ENCODE results near the gene PRDM7. TPM values are rescaled to one million over a fixed set of nuclear protein-coding genes. Genes with fewer than 3 reads are reported as not detected.
"Not testable (repeated sequence)": the region's sequence is repeated elsewhere in the genome, so short reads cannot be mapped to it uniquely, and the experiment has no call there.

The PRDM7 gene
- total and polyA plus RNA-seq, 2 donors (not counting 1 experiment from before 2014, with no cell fraction given), result not detected

DNA sequence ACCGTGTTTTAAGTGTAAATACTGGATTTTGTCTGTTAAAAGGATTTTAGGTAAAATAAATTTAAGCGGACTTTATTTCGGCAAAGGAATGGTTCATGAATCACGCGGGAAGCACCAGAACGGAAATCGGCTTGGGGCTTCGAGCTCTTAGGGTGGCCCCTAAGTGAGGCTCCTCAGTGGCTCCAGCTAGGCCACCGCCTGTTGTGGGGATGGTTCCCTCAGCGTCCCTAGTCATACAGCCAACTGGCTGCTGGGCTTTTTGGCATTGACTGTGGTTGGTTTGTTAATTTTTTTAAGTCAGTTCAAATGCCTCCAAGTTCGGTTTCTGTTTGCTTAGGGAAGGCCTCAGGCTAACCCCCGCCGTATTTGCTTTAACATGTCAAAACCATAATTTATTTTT is 29.9 kb upstream of the PRDM7 start:
- H3K27me3 Mint-ChIP-seq; H2AFZ ChIP-seq (ENCODE audit: insufficient read depth, low read depth, low read length, poor library complexity, severe bottlenecking); H3K4me3 ChIP-seq (ENCODE audit: control extremely low read depth in 1 of 5, extremely low read depth in 1 of 5, insufficient read depth in 1 of 5, low read depth in 2 of 5, low read length in 4 of 5); CTCF ChIA-PET; H3K36me3 ChIP-seq (replicated peaks in 1 of 2; ENCODE audit: control extremely low read depth in 1 of 2, control insufficient read depth in 1 of 2, extremely low read depth in 1 of 2, insufficient read depth in 2 of 2, low read length in 1 of 2); ATAC-seq (ENCODE audit: low read depth); H3K27ac ChIP-seq (ENCODE audit: low read length in 2 of 2); H3K4me1 Mint-ChIP-seq; H3K27ac Mint-ChIP-seq; H3K9me3 ChIP-seq (ENCODE audit: control extremely low read depth in 1 of 3, control insufficient read depth in 2 of 3, insufficient read depth in 1 of 3, low read length in 2 of 3); H3K9me3 Mint-ChIP-seq (ENCODE audit: insufficient read depth); H4K20me1 ChIP-seq (ENCODE audit: control insufficient read depth, insufficient read depth, low read length, poor library complexity, severe bottlenecking); POLR2A ChIA-PET; H3K9ac ChIP-seq (ENCODE audit: low read length); H3K4me3 Mint-ChIP-seq; H3K27me3 ChIP-seq (replicated peaks in 1 of 4; ENCODE audit: control extremely low read depth in 1 of 4, control insufficient read depth in 3 of 4, insufficient read depth in 4 of 4, low read length in 3 of 4); H3K79me2 ChIP-seq (ENCODE audit: control insufficient read depth, insufficient read depth, low read length); intact Hi-C loops (cut with micrococcal nuclease); H3K4me2 ChIP-seq (replicated peaks; ENCODE audit: low read depth, low read length, poor library complexity, severe bottlenecking); DNase-seq; H3K4me1 ChIP-seq (ENCODE audit: control insufficient read depth in 2 of 2, insufficient read depth in 2 of 2, low read length in 2 of 2): not testable (repeated sequence)
- no CpG with 5 or more reads among the region's 13 CpGs for WGBS (ENCODE audit: insufficient coverage)

DNA sequence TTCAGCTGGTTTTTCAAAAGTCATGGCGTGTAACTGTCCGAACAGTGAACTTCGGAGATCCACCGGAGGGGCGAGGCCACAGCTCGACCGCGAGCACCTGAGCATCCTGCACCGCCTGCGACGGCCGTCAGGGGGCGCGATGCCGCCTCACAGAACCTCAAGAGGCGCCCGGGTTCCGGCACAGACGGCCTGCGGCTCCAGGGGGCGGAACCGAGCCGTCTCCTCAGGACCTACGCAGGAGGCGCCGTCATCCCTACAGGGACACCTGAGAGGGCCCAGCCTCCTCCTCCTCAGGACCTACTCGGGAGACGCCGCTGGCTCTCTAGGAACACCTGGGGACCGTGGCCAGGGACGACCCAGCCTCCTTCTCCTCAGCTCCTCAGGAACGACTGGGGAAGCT is 29.1 kb upstream of the PRDM7 start:
- H3K4me3 Mint-ChIP-seq; H3K79me2 ChIP-seq (ENCODE audit: control insufficient read depth, insufficient read depth, low read length); H3K27me3 ChIP-seq (replicated peaks in 1 of 4; ENCODE audit: control extremely low read depth in 1 of 4, control insufficient read depth in 3 of 4, insufficient read depth in 4 of 4, low read length in 3 of 4); H3K27ac Mint-ChIP-seq; H3K9me3 Mint-ChIP-seq (ENCODE audit: insufficient read depth); H3K4me1 Mint-ChIP-seq; H3K4me2 ChIP-seq (replicated peaks; ENCODE audit: low read depth, low read length, poor library complexity, severe bottlenecking); H4K20me1 ChIP-seq (ENCODE audit: control insufficient read depth, insufficient read depth, low read length, poor library complexity, severe bottlenecking); CTCF ChIA-PET; intact Hi-C loops (cut with micrococcal nuclease); H3K36me3 ChIP-seq (replicated peaks in 1 of 2; ENCODE audit: control extremely low read depth in 1 of 2, control insufficient read depth in 1 of 2, extremely low read depth in 1 of 2, insufficient read depth in 2 of 2, low read length in 1 of 2); H3K9ac ChIP-seq (ENCODE audit: low read length); H3K4me1 ChIP-seq (ENCODE audit: control insufficient read depth in 2 of 2, insufficient read depth in 2 of 2, low read length in 2 of 2); POLR2A ChIA-PET; H3K9me3 ChIP-seq (ENCODE audit: control extremely low read depth in 1 of 3, control insufficient read depth in 2 of 3, insufficient read depth in 1 of 3, low read length in 2 of 3); H3K27me3 Mint-ChIP-seq: not testable (repeated sequence)
- peak overlapping the region in 1 of 2 donors; percentile 41 for H3K27ac ChIP-seq (ENCODE audit: low read length in 2 of 2)
- H2AFZ ChIP-seq (ENCODE audit: insufficient read depth, low read depth, low read length, poor library complexity, severe bottlenecking), result peak overlapping the region; percentile 33
- 43% methylated on average over 15 of the region's 32 CpGs for WGBS (ENCODE audit: insufficient coverage)
- ATAC-seq (ENCODE audit: low read depth) (peak; percentile 91), DNase-seq (peak; percentile 48)
- peak overlapping the region in 1 of 5 experiments; percentile 38 for H3K4me3 ChIP-seq (ENCODE audit: control extremely low read depth in 1 of 5, extremely low read depth in 1 of 5, insufficient read depth in 1 of 5, low read depth in 2 of 5, low read length in 4 of 5)

GRCh38 chr16:90104725-90105124 is 27.6 kb upstream of the PRDM7 start:
- H3K79me2 ChIP-seq (ENCODE audit: control insufficient read depth, insufficient read depth, low read length); H3K27me3 Mint-ChIP-seq; H3K9me3 Mint-ChIP-seq (ENCODE audit: insufficient read depth); H3K4me3 ChIP-seq (ENCODE audit: control extremely low read depth in 1 of 5, extremely low read depth in 1 of 5, insufficient read depth in 1 of 5, low read depth in 2 of 5, low read length in 4 of 5); H4K20me1 ChIP-seq (ENCODE audit: control insufficient read depth, insufficient read depth, low read length, poor library complexity, severe bottlenecking); ATAC-seq (ENCODE audit: low read depth); H3K36me3 ChIP-seq (replicated peaks in 1 of 2; ENCODE audit: control extremely low read depth in 1 of 2, control insufficient read depth in 1 of 2, extremely low read depth in 1 of 2, insufficient read depth in 2 of 2, low read length in 1 of 2); CTCF ChIA-PET; H3K27ac Mint-ChIP-seq; H3K4me1 Mint-ChIP-seq; H3K4me3 Mint-ChIP-seq; H3K27me3 ChIP-seq (replicated peaks in 1 of 4; ENCODE audit: control extremely low read depth in 1 of 4, control insufficient read depth in 3 of 4, insufficient read depth in 4 of 4, low read length in 3 of 4); H3K27ac ChIP-seq (ENCODE audit: low read length in 2 of 2); H3K4me2 ChIP-seq (replicated peaks; ENCODE audit: low read depth, low read length, poor library complexity, severe bottlenecking); DNase-seq; H3K9ac ChIP-seq (ENCODE audit: low read length); POLR2A ChIA-PET; H2AFZ ChIP-seq (ENCODE audit: insufficient read depth, low read depth, low read length, poor library complexity, severe bottlenecking); intact Hi-C loops (cut with micrococcal nuclease); H3K4me1 ChIP-seq (ENCODE audit: control insufficient read depth in 2 of 2, insufficient read depth in 2 of 2, low read length in 2 of 2); H3K9me3 ChIP-seq (ENCODE audit: control extremely low read depth in 1 of 3, control insufficient read depth in 2 of 3, insufficient read depth in 1 of 3, low read length in 2 of 3): not testable (repeated sequence)
- 65% methylated on average over 5 of the region's 13 CpGs for WGBS (ENCODE audit: insufficient coverage)

- H4K20me1 ChIP-seq (ENCODE audit: control insufficient read depth, insufficient read depth, low read length, poor library complexity, severe bottlenecking); H3K4me1 Mint-ChIP-seq; H3K36me3 ChIP-seq (replicated peaks in 1 of 2; ENCODE audit: control extremely low read depth in 1 of 2, control insufficient read depth in 1 of 2, extremely low read depth in 1 of 2, insufficient read depth in 2 of 2, low read length in 1 of 2); CTCF ChIA-PET; H3K9me3 ChIP-seq (ENCODE audit: control extremely low read depth in 1 of 3, control insufficient read depth in 2 of 3, insufficient read depth in 1 of 3, low read length in 2 of 3); H3K79me2 ChIP-seq (ENCODE audit: control insufficient read depth, insufficient read depth, low read length); POLR2A ChIA-PET; H3K4me1 ChIP-seq (ENCODE audit: control insufficient read depth in 2 of 2, insufficient read depth in 2 of 2, low read length in 2 of 2); H3K4me3 Mint-ChIP-seq; H3K4me2 ChIP-seq (replicated peaks; ENCODE audit: low read depth, low read length, poor library complexity, severe bottlenecking); H3K27ac ChIP-seq (ENCODE audit: low read length in 2 of 2); DNase-seq; H3K9me3 Mint-ChIP-seq (ENCODE audit: insufficient read depth); H2AFZ ChIP-seq (ENCODE audit: insufficient read depth, low read depth, low read length, poor library complexity, severe bottlenecking); H3K9ac ChIP-seq (ENCODE audit: low read length); H3K27ac Mint-ChIP-seq; ATAC-seq (ENCODE audit: low read depth); H3K27me3 Mint-ChIP-seq; intact Hi-C loops (cut with micrococcal nuclease); H3K27me3 ChIP-seq (replicated peaks in 1 of 4; ENCODE audit: control extremely low read depth in 1 of 4, control insufficient read depth in 3 of 4, insufficient read depth in 4 of 4, low read length in 3 of 4); H3K4me3 ChIP-seq (ENCODE audit: control extremely low read depth in 1 of 5, extremely low read depth in 1 of 5, insufficient read depth in 1 of 5, low read depth in 2 of 5, low read length in 4 of 5): not testable (repeated sequence)
- WGBS (ENCODE audit: insufficient coverage), result 60% methylated on average over 1 of the region's 12 CpGs
These were observed 25.2 kb upstream of the PRDM7 start for GRCh38 chr16:90102086-90102884.

Measured in B cell (primary cell).